H9 (cell line): ENCODE measurements around the gene FLVCR1. TPM values are rescaled to one million over a fixed set of nuclear protein-coding genes. Genes with fewer than 3 reads are reported as not detected.

ENCODE experiments used
- DNase-seq: peaks from one replicate; pipeline ENCODE4 v3.0.0-alpha.2; 2017
- H2AFZ ChIP-seq: one replicate; pipeline ENCODE4 v1.6.1; 2013; ENCODE audit warnings: mild to moderate bottlenecking, low read length, control low read depth, moderate library complexity
- H2AK5ac ChIP-seq: 2 replicates; pipeline ENCODE4 v1.6.1; 2013; ENCODE audit warnings: low read length, control low read depth, mixed read lengths; ENCODE audit not compliant: insufficient read length
- H2BK120ac ChIP-seq: one replicate; pipeline ENCODE4 v1.6.1; 2013; ENCODE audit warnings: low read depth, mild to moderate bottlenecking, low read length, control low read depth, inconsistent platforms; ENCODE audit not compliant: poor library complexity, severe bottlenecking
- H2BK12ac ChIP-seq: 2 replicates; pipeline ENCODE4 v1.6.1; 2013; ENCODE audit warnings: low read length, control low read depth, mixed read lengths, low read depth; ENCODE audit not compliant: insufficient read length
- H2BK15ac ChIP-seq: 2 replicates; pipeline ENCODE4 v1.6.1; 2013; ENCODE audit warnings: low read depth, low read length, control low read depth
- H2BK20ac ChIP-seq: one replicate; pipeline ENCODE4 v1.6.1; 2013; ENCODE audit warnings: low read depth, mild to moderate bottlenecking, low read length, control low read depth, inconsistent platforms; ENCODE audit not compliant: poor library complexity, severe bottlenecking
- H2BK5ac ChIP-seq: 2 replicates; pipeline ENCODE4 v1.6.1; 2013; ENCODE audit warnings: low read length, control low read depth, mixed read lengths; ENCODE audit not compliant: insufficient read length
- H3K14ac ChIP-seq: 2 replicates; pipeline ENCODE4 v1.6.1; 2013; ENCODE audit warnings: low read length, control low read depth; ENCODE audit not compliant: insufficient read depth
- H3K18ac ChIP-seq: 2 replicates; pipeline ENCODE4 v1.6.1; 2013; ENCODE audit warnings: low read depth, mild to moderate bottlenecking, mixed read lengths, low read length, control low read depth; ENCODE audit not compliant: insufficient read length
- H3K23ac ChIP-seq: 2 replicates; pipeline ENCODE4 v1.6.1; 2013; ENCODE audit warnings: low read length, control low read depth, mixed read lengths, low read depth; ENCODE audit not compliant: insufficient read length
- H3K23me2 ChIP-seq: 2 replicates; pipeline ENCODE4 v1.6.1; 2013; ENCODE audit warnings: low read depth, mild to moderate bottlenecking, mixed read lengths, low read length, control low read depth; ENCODE audit not compliant: insufficient read length, poor library complexity, severe bottlenecking
- H3K27ac ChIP-seq: 2 replicates; pipeline ENCODE4 v1.5.1; 2013; ENCODE audit warnings: low read length, control low read depth, mixed read lengths, low read depth; ENCODE audit not compliant: insufficient read length
- H3K27me3 ChIP-seq: 2 replicates; pipeline ENCODE4 v1.6.1; 2013; ENCODE audit warnings: low read length, control low read depth, inconsistent platforms; ENCODE audit not compliant: insufficient read depth
- H3K4ac ChIP-seq: 2 replicates; pipeline ENCODE4 v1.6.1; 2013; ENCODE audit warnings: low read depth, mild to moderate bottlenecking, control low read depth, inconsistent platforms, low read length, moderate library complexity
- H3K4me1 ChIP-seq: 2 replicates; pipeline ENCODE4 v1.6.1; 2013; ENCODE audit warnings: low read length, control low read depth, inconsistent platforms; ENCODE audit not compliant: insufficient read depth
- H3K4me2 ChIP-seq: 2 replicates; pipeline ENCODE4 v1.6.1; 2013; ENCODE audit warnings: low read length, control low read depth, mixed read lengths; ENCODE audit not compliant: insufficient read length, insufficient read depth
- H3K56ac ChIP-seq: 2 replicates; pipeline ENCODE4 v1.6.1; 2013; ENCODE audit warnings: low read depth, mild to moderate bottlenecking, mixed read lengths, low read length, control low read depth; ENCODE audit not compliant: insufficient read length
- H3K79me1 ChIP-seq: 2 replicates; pipeline ENCODE4 v1.6.1; 2013; ENCODE audit warnings: low read depth, mild to moderate bottlenecking, moderate library complexity, low read length, control low read depth, inconsistent platforms; ENCODE audit not compliant: insufficient read depth, poor library complexity, severe bottlenecking
- H3K79me2 ChIP-seq: 2 replicates; pipeline ENCODE4 v1.6.1; 2013; ENCODE audit warnings: low read length, control low read depth, inconsistent platforms; ENCODE audit not compliant: insufficient read depth
- H3K9ac ChIP-seq: 2 replicates; pipeline ENCODE4 v1.6.1; 2013; ENCODE audit warnings: low read length, control low read depth, mixed read lengths; ENCODE audit not compliant: insufficient read length; ENCODE audit errors: extremely low read depth
- H3K9me3 ChIP-seq: one replicate; pipeline ENCODE4 v1.6.1; 2013; ENCODE audit warnings: low read depth, low read length, inconsistent platforms; ENCODE audit not compliant: control insufficient read depth
- H3T11ph ChIP-seq: one replicate; pipeline ENCODE4 v1.6.1; 2013; ENCODE audit warnings: mild to moderate bottlenecking, low read length, control low read depth, inconsistent platforms
- H4K20me1 ChIP-seq: one replicate; pipeline ENCODE4 v1.6.1; 2013; ENCODE audit not compliant: control insufficient read depth, insufficient read length, insufficient read depth
- H4K5ac ChIP-seq: 2 replicates; pipeline ENCODE4 v1.6.1; 2013; ENCODE audit warnings: low read depth, mild to moderate bottlenecking, mixed read lengths, low read length, control low read depth; ENCODE audit not compliant: insufficient read length
- H4K8ac ChIP-seq: replicated peaks from 2 replicates; pipeline ENCODE4 v1.6.1; 2013; ENCODE audit warnings: low read length, control low read depth, mixed read lengths, low read depth; ENCODE audit not compliant: insufficient read length
- H4K91ac ChIP-seq: 2 replicates; pipeline ENCODE4 v1.6.1; 2013; ENCODE audit warnings: low read depth, mild to moderate bottlenecking, moderate library complexity, mixed read lengths, low read length, control low read depth; ENCODE audit not compliant: insufficient read length
- H3K27ac Mint-ChIP-seq, 3 experiments: 2 replicates in 2 of 3; 3 replicates in 1 of 3; pipeline ENCODE4 v1.8.0; 2020 to 2021; ENCODE audit warnings: mixed read lengths in 3 of 3, mild to moderate bottlenecking in 1 of 3, moderate library complexity in 1 of 3
- H3K27me3 Mint-ChIP-seq: 2 replicates; pipeline ENCODE4 v1.8.0; 2021; ENCODE audit warnings: low read depth, mild to moderate bottlenecking, moderate library complexity, mixed read lengths
- H3K36me3 Mint-ChIP-seq, 3 experiments: 2 replicates in 2 of 3; 3 replicates in 1 of 3; pipeline ENCODE4 v1.8.0; 2020 to 2021; ENCODE audit warnings: low read depth in 3 of 3, mixed read lengths in 3 of 3; ENCODE audit not compliant: insufficient read depth in 1 of 3
- H3K4me1 Mint-ChIP-seq, 2 experiments: 2 replicates each; pipeline ENCODE4 v1.8.0; 2020; ENCODE audit warnings: mixed read lengths in 2 of 2
- H3K4me3 Mint-ChIP-seq, 2 experiments: 2 replicates in 1 of 2; 3 replicates in 1 of 2; pipeline ENCODE4 v1.8.0; 2020 to 2021; ENCODE audit warnings: mild to moderate bottlenecking in 2 of 2, mixed read lengths in 2 of 2, moderate library complexity in 1 of 2
- H3K9me3 Mint-ChIP-seq, 2 experiments: 2 replicates in 1 of 2; 3 replicates in 1 of 2; pipeline ENCODE4 v1.8.0; 2020; ENCODE audit warnings: mild to moderate bottlenecking in 2 of 2, mixed read lengths in 2 of 2, moderate library complexity in 1 of 2
- CTCF ChIP-seq: fragments of 200-600 bp; sonication (generic); conservative IDR thresholded peaks from 3 replicates; pipeline ENCODE4 v1.8.0; 2021; ENCODE audit warnings: antibody characterized with exemption, mild to moderate bottlenecking
- whole genome bisulfite sequencing: extraction: QIAGEN DNeasy Blood & Tissue Kit; methylation state at CpG from one replicate; pipeline ENCODE4 v1.1.7; 2013; ENCODE audit warnings: missing lambda C conversion rate, low lambda C conversion rate, mixed read lengths; ENCODE audit not compliant: insufficient read length; ENCODE audit errors: extremely low coverage; 5-methylcytosine and 5-hydroxymethylcytosine counted together
- total RNA-seq: library from RNA; stranded (reverse); gene quantifications from 2 replicates; pipeline ENCODE4 v1.2.1, GENCODE V29; 2021

Gene FLVCR1
- total RNA-seq, 1 experiment from 2014 or later: 55.2 TPM

GRCh38 chr1:212944229-212944901 lies 86.3 kb downstream of the FLVCR1 start:
- peaks cover 13% of the 10 kb centered on the region for H3K27me3 Mint-ChIP-seq

More at GRCh38 chr1:212944229-212944901, 86.3 kb downstream of the FLVCR1 start:
- Histone ChIP-seq H2BK20ac (no peak overlapping the region), H2BK12ac (no peak overlapping the region), H4K8ac (no peak overlapping the region), H3K9ac (no peak overlapping the region), H4K91ac (no peak overlapping the region), H2AK5ac (no peak overlapping the region), H2AFZ (no peak overlapping the region), H2BK15ac (no peak overlapping the region), H3K23ac (no peak overlapping the region), H3K27ac (no peak overlapping the region), H2BK5ac (no peak overlapping the region), H3K4me2 (no peak overlapping the region), H4K20me1 (no peaks in the 10 kb centered on the region), H2BK120ac (no peak overlapping the region), H3K18ac (no peak overlapping the region), H3K14ac (no peak overlapping the region), H3K9me3 (no peaks in the 10 kb centered on the region), H4K5ac (no peak overlapping the region), H3K79me1 (no peaks in the 10 kb centered on the region), H3K27me3 (no peaks in the 10 kb centered on the region), H3K56ac (no peak overlapping the region), H3T11ph (no peak overlapping the region), H3K23me2 (no peaks in the 10 kb centered on the region), H3K4me1 (peaks cover 4% of the 10 kb centered on the region; the same call in 1 of the 2 replicates), H3K4ac (no peak overlapping the region), H3K79me2 (no peaks in the 10 kb centered on the region)
- Mint-ChIP-seq H3K9me3 (peaks cover 8 to 12% of the 10 kb centered on the region in 2 experiments; a peak in 4 of 5 replicates), H3K27ac (no peak overlapping the region), H3K36me3 (peaks cover 3 to 8% (median 6%) of the 10 kb centered on the region in 3 experiments; a peak in 3 of 7 replicates), H3K4me3 (peak overlapping the region in 1 of 2 experiments; percentile 30; a peak in 1 of 5 replicates), H3K4me1 (peaks cover 14 to 15% of the 10 kb centered on the region in 2 experiments)
- DNase-seq: no peak
- WGBS: no CpG with 5 or more reads among the region's 6 CpGs
- no peak for TF ChIP-seq CTCF
